GM20431 (cell line): Measurements from ENCODE around the gene FEN1.

Experiments
- in situ Hi-C: fragments of 300-500 bp; cut with MseI, MboI; formaldehyde crosslinking; loops from one replicate; pipeline ENCODE4 v1.15.0; 2020; ENCODE audit warnings: low sequenced_read_pairs; ENCODE audit not compliant: unreplicated experiment

Gene FEN1

DNA sequence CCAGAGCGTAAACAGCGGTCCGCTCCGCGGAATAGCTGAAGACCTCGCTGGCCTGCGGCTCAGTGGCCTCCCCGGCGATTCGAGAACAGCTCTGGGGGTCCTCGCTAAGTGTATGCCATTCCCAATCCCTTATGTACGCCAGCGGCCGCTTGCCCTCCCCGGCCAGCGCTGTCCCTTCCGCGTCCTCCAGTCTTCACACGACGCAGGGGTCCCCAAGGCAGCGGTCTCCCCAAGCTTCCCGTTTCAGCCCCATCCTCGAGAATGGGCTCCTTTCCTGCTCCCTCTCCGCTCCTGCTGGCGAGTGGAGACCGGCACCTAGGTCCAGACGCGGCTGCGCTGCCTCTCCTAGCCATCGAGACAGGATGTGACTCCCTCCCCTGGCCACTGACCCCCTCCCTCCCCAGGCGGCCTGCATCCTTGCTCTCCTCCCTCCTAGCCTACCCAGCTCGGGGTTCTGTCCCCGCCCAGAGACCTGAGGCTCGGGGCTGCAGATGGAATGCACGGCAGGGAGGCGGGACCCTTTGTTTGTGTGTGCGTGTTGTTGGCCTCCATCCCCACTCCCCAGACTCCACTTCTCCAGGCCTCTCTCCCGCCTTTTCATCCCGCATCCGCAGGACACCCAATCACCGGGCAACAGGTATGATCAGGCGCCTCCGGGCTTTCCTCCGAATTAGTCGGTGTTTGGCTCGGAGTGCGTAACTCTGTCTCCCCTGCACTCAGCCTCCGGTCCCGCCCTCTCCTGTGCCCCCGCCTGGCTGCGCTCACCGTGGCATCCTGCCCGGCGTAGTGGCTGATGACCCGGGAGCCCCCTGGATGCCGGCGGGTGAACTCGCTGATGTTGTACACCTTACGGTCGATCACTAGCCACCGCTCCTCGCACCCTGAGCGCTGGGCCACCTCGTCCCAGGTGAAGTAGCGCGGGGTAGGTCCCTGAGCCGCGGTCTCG, 23.4 kb downstream of the FEN1 start:
- in situ Hi-C loops: no loop called here

GRCh38 chr11:61816736-61817455, 24.2 kb downstream of the FEN1 start, which contains the start of gene FADS1:
TSS of gene FADS1 (minus strand) at chr11:61817003. CDS start at chr11:61816929, 74 bp downstream.
- in situ Hi-C loops: no loop called here

DNA sequence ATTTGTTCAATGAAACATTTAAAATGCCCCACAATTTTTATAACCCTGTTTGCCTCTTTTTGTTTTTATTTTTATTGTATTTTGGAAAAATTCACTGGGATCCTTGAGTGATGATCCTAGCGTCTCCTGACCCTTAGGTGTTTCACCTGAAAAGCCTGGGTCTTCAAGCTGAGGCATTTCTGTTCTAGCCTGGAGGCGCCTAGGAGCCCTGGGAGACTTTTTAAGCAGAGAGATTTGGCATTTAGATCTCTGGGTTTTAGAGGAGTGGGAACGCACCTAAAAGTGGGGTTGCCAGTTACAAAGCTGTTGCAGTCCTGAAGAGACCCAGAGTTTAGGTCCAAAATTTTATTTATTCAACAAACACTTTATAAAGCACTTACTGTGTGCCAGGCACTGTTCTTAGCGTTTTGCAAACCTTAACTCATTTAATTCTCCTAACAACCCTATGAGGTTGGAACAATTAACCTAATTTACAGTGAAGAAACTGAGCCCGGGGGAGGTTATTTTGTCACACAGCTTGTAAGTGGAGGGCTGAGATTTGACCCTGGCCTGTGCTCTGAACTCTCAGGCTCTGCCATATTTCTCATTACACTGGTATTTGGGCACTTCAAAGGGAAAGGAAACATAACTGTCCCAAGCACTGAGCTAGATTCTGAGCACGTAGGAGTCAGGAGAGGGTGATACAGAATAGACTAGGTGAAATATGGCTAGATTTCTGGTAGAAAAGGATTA, 24.9 kb downstream of the FEN1 start:
- in situ Hi-C loops: no loop called here

DNA sequence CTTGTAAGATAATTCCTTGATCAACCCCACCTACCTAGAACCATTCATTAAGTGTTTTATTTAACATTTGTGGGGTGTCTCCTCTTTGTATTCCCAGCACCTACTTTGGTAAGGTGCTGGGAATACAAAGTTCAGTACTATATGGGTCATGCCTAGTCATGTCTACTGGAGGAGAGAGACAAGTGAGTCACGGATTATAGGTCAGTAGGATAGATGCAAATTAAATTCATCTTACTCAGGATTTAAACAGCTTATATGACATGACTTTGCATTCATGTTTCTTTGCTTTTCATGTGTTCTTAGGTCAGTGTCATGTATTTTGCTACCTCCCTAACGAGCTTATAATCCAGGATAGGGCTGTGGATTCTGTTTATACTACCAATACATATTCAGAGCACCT, 27.5 kb downstream of the FEN1 start:
- in situ Hi-C loops: no loop called here

DNA sequence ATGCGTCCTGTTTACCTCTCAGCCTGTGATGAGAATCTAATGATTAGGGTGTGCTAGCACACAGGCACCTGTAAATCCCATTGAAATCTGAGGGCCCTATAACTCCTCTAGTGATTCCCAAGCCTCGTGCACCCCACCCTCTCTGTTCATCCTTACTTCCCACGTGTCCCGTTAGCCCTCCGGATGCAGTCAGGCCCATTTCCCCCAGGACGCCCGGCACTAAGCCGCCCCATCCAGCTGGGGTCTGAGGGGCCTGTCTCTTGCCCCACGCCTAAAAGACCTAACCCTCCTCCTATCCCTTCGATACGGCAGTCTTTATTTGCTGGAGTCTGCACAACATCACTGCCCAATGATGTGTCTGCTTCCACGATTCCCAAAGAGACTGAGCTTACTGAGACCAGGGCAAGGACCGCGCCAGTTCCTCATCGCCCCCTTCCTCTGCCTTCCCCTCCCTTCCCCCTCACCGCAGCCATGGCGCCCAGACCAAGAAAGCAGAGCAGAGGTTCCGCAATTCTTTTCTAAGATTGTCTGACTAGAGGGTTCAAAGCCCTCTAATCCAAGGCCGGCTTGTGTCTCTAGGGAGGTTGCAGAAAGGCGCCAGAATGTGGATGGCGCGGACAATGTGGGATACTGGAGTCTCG, 34.3 kb downstream of the FEN1 start:
- in situ Hi-C loops: no loop called here

- in situ Hi-C loops: no loop called here
Observed at GRCh38 chr11:61827571-61828378, 35.1 kb downstream of the FEN1 start, which contains the start of gene FADS2. TSS of gene FADS2 (plus strand) at chr11:61828300. CDS start at chr11:61828391, 91 bp downstream.

GRCh38 chr11:61828379-61828628, 35.6 kb downstream of the FEN1 start:
- in situ Hi-C loops: no loop called here

GRCh38 chr11:61828629-61829407, 36.1 kb downstream of the FEN1 start:
- in situ Hi-C loops: no loop called here

DNA sequence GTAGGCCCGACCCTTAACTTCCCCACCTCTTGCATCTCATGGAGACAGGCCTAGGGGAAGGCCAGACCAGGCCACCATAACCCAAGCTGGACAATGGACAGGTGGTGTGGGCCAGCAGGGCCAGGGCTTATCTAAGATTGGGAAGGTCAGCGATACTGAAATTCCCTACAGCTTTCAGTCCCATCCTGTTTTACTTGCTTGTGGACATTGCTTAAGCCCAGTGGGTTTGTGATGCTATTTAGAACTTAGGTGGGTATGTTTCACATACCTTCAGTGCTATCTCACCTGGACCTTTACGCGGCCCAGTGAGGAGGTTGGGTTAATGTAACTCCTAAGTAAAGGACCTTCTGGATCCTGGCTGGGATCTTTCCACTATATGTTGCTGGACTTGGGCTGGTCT, 37.1 kb downstream of the FEN1 start:
- in situ Hi-C loops: no loop called here

GRCh38 chr11:61830237-61831105, 37.8 kb downstream of the FEN1 start:
- in situ Hi-C loops: no loop called here

DNA sequence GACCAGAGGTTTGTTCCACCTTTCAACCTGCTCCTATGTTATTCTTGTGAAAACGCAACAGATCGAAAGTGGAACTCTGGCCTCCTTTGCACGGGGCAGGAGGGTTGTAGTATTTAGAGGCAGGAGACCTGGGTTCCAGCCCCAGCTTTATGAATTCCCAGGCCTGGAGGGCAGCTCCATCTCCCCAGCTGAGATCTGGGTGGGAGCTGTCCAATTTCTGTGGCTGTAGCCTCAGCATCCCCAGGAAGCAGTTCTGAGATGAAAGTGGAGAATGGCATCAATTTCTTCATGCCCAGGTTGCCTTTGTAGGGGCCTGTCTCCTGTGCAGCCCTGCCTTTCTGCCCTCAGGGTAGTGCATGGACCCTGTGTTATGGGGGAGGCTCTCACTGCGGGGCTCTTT, 39.5 kb downstream of the FEN1 start:
- in situ Hi-C loops: no loop called here

DNA sequence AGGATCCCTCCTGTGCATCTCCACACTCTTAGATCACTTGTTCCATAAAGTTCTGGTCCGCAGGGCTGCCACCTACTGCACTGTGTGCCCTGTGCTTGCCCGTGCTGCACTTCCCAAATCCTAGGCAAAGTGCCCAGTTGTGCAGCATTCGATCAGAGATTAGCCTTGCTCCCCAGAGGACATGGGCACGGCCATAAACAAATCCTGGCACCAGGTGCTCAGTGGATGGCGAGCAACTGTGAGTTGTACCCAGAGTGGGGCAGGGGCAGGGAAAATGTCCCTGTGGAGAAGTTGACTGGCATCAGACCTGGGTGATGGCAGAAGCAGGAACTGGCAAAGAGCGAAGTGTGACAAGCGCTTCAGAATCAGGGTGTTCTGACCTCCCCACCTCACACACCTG, 40.0 kb downstream of the FEN1 start:
- in situ Hi-C loops: no loop called here

GRCh38 chr11:61833471-61833870, 40.8 kb downstream of the FEN1 start:
- in situ Hi-C loops: no loop called here

DNA sequence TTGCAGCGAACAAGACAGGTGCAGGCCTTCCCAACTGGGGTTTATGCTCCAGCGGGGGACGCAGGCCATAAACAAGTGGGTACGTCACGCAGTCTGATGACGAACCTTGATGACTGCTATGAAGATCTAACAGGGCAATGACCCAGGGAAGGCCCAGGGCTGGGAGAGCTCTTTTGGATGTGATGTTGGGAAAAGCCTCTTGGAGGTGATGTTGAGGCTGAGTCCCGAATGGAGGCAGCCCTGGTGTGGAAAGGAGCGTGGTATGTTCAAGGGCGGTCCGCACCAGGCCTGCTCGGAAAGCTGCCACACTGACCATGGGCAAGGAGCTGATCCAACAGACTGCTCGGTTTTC, 41.2 kb downstream of the FEN1 start:
- in situ Hi-C loops: no loop called here

- in situ Hi-C loops: no loop called here
Observed at GRCh38 chr11:61834278-61835048, 41.8 kb downstream of the FEN1 start.

DNA sequence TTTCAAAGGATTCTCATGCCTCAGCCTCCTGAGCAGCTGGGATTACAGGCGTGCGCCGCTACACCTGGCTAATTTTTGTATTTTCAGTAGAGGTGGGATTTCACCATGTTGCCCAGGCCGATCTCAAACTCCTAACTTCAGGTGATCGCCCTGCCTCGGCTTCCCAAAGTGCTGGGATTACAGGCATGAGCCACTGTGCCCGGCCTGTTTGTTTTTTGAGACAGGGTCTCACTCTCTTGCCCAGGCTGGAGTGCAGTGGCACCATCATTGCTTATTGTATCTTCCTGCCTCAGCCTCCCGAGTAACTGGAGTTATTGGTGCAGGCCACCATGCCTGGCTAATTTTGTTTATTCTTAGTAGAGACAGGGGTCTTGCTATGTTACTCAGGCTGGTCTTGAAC, 43.5 kb downstream of the FEN1 start:
- in situ Hi-C loops: no loop called here

- in situ Hi-C loops: no loop called here
Observed at GRCh38 chr11:61837411-61838005, 44.8 kb downstream of the FEN1 start.
